Hippocampal formation (tissue), 2 donors: ENCODE measurements around the gene MAGED4B.
"Not testable (repeated sequence)": the region's sequence is repeated elsewhere in the genome, so short reads cannot be mapped to it uniquely, and the experiment has no call there.

Experiments
- DNase-seq, 2 donors: peaks; one replicate each; lab custom pipeline; 2025; lab: John Stamatoyannopoulos, UW

Gene MAGED4B, protein sequence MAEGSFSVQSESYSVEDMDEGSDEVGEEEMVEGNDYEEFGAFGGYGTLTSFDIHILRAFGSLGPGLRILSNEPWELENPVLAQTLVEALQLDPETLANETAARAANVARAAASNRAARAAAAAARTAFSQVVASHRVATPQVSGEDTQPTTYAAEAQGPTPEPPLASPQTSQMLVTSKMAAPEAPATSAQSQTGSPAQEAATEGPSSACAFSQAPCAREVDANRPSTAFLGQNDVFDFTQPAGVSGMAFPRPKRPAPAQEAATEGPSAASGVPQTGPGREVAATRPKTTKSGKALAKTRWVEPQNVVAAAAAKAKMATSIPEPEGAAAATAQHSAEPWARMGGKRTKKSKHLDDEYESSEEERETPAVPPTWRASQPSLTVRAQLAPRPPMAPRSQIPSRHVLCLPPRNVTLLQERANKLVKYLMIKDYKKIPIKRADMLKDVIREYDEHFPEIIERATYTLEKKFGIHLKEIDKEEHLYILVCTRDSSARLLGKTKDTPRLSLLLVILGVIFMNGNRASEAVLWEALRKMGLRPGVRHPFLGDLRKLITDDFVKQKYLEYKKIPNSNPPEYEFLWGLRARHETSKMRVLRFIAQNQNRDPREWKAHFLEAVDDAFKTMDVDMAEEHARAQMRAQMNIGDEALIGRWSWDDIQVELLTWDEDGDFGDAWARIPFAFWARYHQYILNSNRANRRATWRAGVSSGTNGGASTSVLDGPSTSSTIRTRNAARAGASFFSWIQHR

DNA sequence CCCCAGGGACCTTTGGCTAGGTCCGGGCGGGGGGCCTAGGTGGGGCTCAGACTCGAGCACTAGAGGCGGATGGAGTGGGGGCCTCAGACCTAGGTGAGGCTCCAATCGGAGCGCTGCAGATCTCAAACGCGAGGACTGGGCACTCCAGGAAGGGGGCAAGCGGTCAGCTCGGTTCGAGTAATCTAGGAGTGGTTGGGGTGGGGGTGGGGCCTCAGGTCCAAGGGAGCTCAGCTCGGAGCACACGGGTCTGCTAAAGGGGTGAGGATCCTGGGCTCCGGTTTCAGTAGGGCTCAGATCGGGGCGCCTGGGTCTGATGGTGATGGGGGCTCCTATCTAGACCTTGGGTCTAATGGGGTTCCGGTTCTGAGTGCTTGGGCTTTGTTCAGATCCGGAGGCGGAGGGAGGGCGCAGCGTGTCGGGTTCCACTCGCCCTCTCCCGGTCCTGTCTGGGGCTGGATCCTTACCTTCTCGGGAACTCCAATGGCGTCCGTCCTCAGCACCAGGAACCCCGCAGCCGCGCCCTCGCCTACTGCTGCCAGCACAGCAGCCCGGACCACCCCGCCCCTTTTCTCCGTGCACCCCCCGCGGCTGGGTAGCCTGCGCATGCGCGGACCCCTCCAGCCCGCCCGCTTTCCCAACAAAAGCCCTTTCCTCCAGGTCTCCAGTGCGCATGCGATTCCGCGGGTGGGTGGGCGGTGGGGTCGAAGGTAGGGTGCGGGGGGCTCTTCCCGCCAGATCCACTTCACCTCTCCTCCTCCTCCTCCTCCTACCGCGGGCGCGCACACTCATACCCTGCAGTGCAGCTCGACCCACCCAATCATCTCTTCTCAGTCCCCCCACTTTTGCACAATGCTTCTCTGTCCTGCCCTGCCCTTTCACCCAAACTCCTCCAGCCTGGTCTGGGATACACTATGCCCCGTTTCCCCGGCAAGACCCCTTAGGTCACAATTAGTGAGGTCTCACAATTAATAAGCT, at the start of gene MAGED4B:
Gene MAGED4B (minus strand): TSS at position 518 of the 975 bp plus-strand sequence. CDS start 1,011 bp downstream, outside the sequence.
- DNase-seq: not testable (repeated sequence)

DNA sequence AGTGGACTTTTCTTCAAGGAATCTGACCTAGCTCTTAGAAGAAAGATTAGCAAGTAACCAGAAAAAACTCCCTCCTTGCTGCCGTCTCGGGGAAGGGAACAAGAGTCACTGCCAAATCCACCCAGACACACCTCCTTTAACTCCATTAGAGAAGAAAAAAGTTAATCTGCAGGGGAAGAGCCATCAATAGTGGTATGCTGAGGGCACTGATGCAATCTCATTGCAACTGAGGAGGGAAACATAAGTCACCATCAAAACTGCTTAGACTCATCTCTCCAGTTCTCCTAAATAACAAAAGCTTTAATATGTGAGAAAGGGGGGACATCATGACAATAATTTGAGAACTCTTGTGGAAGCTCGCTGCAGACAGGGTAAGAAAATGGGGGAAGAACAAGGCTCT, 49.3 kb upstream of the MAGED4B start:
- no peak for DNase-seq

DNA sequence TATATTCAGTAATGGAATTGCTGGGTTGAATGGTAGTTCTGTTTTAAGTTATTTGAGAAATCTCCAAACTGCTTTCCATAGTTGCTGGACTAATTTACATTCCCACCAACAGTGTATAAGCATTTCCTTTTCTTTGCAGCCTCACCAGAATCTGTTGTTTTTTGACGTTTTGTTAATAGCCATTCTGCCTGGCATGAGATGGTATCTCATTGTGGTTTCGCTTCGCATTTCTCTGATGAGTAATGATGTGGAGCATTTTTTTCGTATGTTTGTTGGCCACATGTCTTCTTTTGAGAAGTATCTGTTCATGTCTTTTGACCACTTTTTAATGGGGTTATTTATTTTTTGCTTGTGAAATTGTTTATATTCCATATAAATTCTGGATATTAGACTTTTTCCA, 13.6 kb upstream of the MAGED4B start:
- no peak for DNase-seq

DNA sequence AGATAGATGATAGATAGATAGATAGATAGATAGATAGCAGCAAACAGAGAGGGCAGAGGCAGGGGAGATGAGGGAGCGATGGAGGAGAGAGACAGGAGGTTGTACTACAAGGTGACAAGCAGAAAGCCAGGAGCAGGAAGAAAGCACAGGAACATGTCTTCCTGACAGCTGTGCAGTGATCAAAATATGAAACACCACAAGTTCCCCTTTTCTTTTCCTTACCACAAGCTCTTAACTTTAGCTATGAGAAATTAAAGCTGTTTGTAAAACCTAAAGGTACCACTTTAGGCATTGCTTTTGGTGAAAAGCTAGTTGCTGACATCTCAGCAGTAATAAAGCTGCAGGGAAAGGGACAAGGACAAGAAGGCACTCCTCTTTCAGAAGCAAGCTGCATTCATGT, 9.1 kb upstream of the MAGED4B start:
- DNase-seq: no peak

DNA sequence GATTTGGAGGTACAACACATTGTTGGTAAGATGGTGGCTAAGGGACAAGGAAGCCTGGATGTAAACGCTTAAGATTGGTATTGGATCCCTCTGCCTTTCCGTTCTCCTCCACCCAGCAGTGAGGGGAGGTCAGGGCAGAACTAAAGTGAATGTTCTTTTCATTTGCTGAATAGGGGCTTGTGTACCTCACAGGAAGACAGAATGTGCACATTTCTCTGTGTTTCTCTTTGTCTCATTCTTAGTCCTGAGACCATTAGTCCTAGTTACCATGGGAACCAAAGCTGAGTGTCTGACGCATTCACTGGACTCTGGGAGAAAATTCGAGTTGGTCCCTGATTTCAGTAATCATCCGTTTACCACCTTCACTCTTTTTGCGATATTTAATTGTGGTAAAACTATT, 26.7 kb downstream of the MAGED4B start:
- DNase-seq: not testable (repeated sequence)

DNA sequence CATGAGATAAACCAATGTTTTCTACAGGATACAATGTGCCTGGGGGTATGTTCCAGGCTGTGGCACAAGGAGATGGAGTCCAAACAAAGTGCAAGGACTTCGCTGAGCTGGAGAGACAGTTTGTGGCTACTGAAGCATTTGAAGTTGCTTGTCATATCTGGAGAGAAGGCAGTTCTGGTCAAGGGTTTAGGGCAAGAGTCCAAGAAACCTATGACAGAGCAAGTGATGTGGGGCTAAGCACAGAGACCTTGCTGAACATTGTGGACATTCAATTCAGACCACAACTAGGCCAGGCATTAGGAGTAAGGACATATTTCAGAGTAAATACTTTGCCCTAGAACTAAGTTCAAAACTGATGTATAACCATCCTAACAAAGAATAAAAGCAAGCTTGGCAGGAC, 34.8 kb downstream of the MAGED4B start:
- no peak for DNase-seq

DNA sequence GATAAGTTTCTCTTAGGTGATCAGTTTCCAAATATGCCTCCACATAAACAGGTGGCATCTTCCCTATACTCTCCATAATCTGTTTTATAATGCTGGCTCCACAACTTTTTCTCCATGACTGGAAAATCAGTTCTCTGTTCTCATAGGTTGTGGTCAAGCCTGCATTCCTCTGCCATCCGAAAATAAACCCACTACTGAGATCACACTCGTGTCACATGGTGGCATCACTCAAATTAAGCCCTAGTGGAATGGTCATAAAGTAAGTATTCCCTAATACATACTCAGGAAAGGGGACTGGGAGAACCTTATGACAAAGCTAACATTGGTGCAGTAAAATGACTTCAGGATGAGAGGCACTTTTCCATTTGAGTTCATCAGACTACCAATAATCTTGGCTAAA, 37.6 kb downstream of the MAGED4B start:
- no peak for DNase-seq

DNA sequence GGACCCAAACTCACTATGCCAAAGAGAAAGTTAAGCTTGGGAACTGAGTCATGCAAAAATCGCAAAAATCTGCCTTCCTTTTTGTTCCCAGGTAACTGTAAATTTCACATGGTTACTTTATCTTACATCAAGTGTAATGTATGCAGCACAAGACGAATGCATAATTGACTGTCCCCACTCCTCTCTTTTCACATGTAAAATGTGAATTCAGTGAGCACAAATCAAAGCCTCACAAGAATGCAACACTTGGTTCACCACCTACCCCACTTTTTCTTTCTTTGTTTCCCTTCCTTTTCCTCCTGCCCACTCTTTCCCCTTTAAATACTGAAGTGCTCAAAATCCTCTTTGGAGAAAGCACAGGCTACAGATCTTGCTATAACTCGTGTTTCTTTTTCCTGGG, 53.2 kb downstream of the MAGED4B start:
- no peak for DNase-seq
